ENCODE results near the gene AKAP8L. TPM values are rescaled to one million over a fixed set of nuclear protein-coding genes. Genes with fewer than 3 reads are reported as not detected.

Gene AKAP8L
- total and polyA plus RNA-seq, 2 of the 8 experiments (the other 6 are each of a cell fraction or from before 2014, with no cell fraction given) = 75.1 to 138 TPM

GRCh38 chr19:15354566-15355296, 64.1 kb downstream of the AKAP8L start:
- Histone ChIP-seq H3K4me1 (replicated peaks in 1 of 4; ENCODE audit: control insufficient read depth in 3 of 4, insufficient read depth in 4 of 4, low read length in 3 of 4) (no peaks in the 10 kb centered on the region), H2AFZ (ENCODE audit: low read length) (no peak overlapping the region), H4K8ac (ENCODE audit: extremely low read depth, insufficient read depth, low read length) (no peak overlapping the region), H4K91ac (replicated peaks; ENCODE audit: insufficient read length, low read length) (no peak overlapping the region), H2BK12ac (ENCODE audit: low read depth, low read length) (no peak overlapping the region), H3K9ac (replicated peaks in 1 of 4; ENCODE audit: extremely low read depth in 1 of 4, low read depth in 3 of 4, low read length in 3 of 4) (no peak overlapping the region), H2BK5ac (ENCODE audit: low read depth, low read length) (no peak overlapping the region; the same call in 1 of the 2 replicates), H3K23me2 (ENCODE audit: low read depth, low read length) (no peaks in the 10 kb centered on the region), H2AK5ac (ENCODE audit: low read depth, low read length) (no peak overlapping the region), H4K20me1 (replicated peaks in 1 of 2; ENCODE audit: control insufficient read depth in 1 of 2, insufficient read depth in 2 of 2, low read length in 2 of 2) (peaks cover 2 to 4% of the 10 kb centered on the region in 2 experiments), H3K27me3 (replicated peaks in 1 of 4; ENCODE audit: control insufficient read depth in 3 of 4, extremely low read depth in 1 of 4, insufficient read depth in 3 of 4, low read length in 3 of 4) (no peaks in the 10 kb centered on the region), H3K4me3 (ENCODE audit: extremely low read depth in 1 of 4, insufficient read depth in 2 of 4, low read depth in 3 of 4, low read length in 4 of 4) (no peak overlapping the region), H3K4me2 (ENCODE audit: insufficient read depth in 1 of 2, low read depth in 2 of 2, low read length in 2 of 2) (no peak overlapping the region), H2BK15ac (ENCODE audit: low read length) (no peak overlapping the region), H2BK20ac (ENCODE audit: low read length) (no peak overlapping the region), H3K18ac (ENCODE audit: extremely low read depth, low read length) (no peak overlapping the region), H3K36me3 (ENCODE audit: control insufficient read depth in 2 of 4, insufficient read depth in 4 of 4, low read length in 3 of 4) (peaks cover 14 to 49% (median 38%) of the 10 kb centered on the region in 4 experiments), H3K14ac (ENCODE audit: insufficient read length) (no peak overlapping the region), H3K4ac (replicated peaks; ENCODE audit: insufficient read length, low read depth, low read length) (no peak overlapping the region), H3K9me3 (ENCODE audit: insufficient read depth in 2 of 2, low read depth in 1 of 2, low read length in 1 of 2) (no peaks in the 10 kb centered on the region), H2BK120ac (replicated peaks; ENCODE audit: low read depth, low read length) (no peak overlapping the region), H4K5ac (ENCODE audit: insufficient read length, low read depth, low read length) (no peak overlapping the region), H3K27ac (ENCODE audit: low read depth, low read length) (no peak overlapping the region), H3K79me2 (ENCODE audit: control insufficient read depth in 1 of 2, insufficient read depth in 2 of 2, low read length in 2 of 2) (no peaks in the 10 kb centered on the region), H3K79me1 (ENCODE audit: low read depth, low read length) (no peaks in the 10 kb centered on the region), H3K56ac (replicated peaks; ENCODE audit: insufficient read length, low read depth, low read length) (no peak overlapping the region), H3K23ac (ENCODE audit: insufficient read length) (no peak overlapping the region)
- POLR2A ChIA-PET (ENCODE audit: partially characterized antibody) = interaction anchor here (0.6 to 2.9 kb wide), 5 partner anchors 9 to 115 kb away, joined by 3 to 8 read pairs (median 3); partner anchors contain the start of gene AKAP8
- TF ChIP-seq CEBPB (IDR thresholded peaks at IDR 0.05; ENCODE audit: low read depth, low read length) (no peak), NRF1 (IDR thresholded peaks at IDR 0.05; ENCODE audit: low read depth, low read length) (no peak), NANOG (IDR thresholded peaks at IDR 0.05; ENCODE audit: insufficient read depth, low read depth, low read length, poor library complexity, severe bottlenecking) (no peak), HDAC2 (IDR thresholded peaks at IDR 0.05; ENCODE audit: borderline replicate concordance in 1 of 2, low read depth in 2 of 2, low read length in 2 of 2) (no peak), SRF (IDR thresholded peaks at IDR 0.05; ENCODE audit: low read depth, low read length) (no peak), RAD21 (IDR thresholded peaks at IDR 0.05 in 1 of 2, conservative IDR thresholded peaks at IDR 0.05 in 1 of 2; ENCODE audit: low read depth in 2 of 2, low read length in 2 of 2) (no peak), CBX5 (IDR thresholded peaks at IDR 0.05; ENCODE audit: low read depth, low read length) (no peak)
- DNase-seq (ENCODE audit: low read depth in 1 of 2, low spot score in 2 of 2) (no peak), FAIRE-seq (no peak)
- 95% methylated on average over 25 of the region's 27 CpGs; no CpG with 5 or more reads in 1 of the 2 experiments for WGBS, 2 experiments (ENCODE audit: extremely low coverage in 1 of 2, insufficient coverage in 1 of 2, insufficient read length in 1 of 2, insufficient replicate concordance in 2 of 2, low coverage in 1 of 2, low lambda C conversion rate in 2 of 2, missing lambda C conversion rate in 1 of 2)
- CTCF ChIA-PET (ENCODE audit: partially characterized antibody) = interaction anchor here (1.3 to 1.6 kb wide), 3 partner anchors 17 to 253 kb away, joined by 3 read pairs; no protein-coding TSS in a partner anchor

Measured in H1 (cell line).